Measurements from ENCODE around the gene BMP8B. TPM values are rescaled to one million over a fixed set of nuclear protein-coding genes. Genes with fewer than 3 reads are reported as not detected.
A peak's percentile ranks its signal among the peaks of the same experiment; 100 is the strongest.
"Not testable (repeated sequence)": the region's sequence is repeated elsewhere in the genome, so short reads cannot be mapped to it uniquely, and the experiment has no call there.

Gene BMP8B
- total and polyA plus RNA-seq, 2 experiments from 2014 or later = not detected

- peaks cover 6% of the 10 kb centered on the region for H3K4me1 ChIP-seq (ENCODE audit: insufficient read depth)
- H3K27ac ChIP-seq = no peak overlapping the region
- H3K79me2 ChIP-seq (ENCODE audit: insufficient read depth) = no peaks in the 10 kb centered on the region
- peaks cover 5% of the 10 kb centered on the region for H3F3A ChIP-seq (ENCODE audit: insufficient read depth)
- no peak overlapping the region for H3K4me3 ChIP-seq
- H3K36me3 ChIP-seq (ENCODE audit: low read depth) = no peaks in the 10 kb centered on the region
- 87 to 93% methylated on average over 14 of the region's 14 CpGs for WGBS, 2 experiments (ENCODE audit: low coverage in 1 of 2, low lambda C conversion rate in 2 of 2, missing lambda C conversion rate in 2 of 2)
- no peaks in the 10 kb centered on the region for H3K27me3 ChIP-seq (replicated peaks; ENCODE audit: insufficient read depth)
- no peaks in the 10 kb centered on the region for H4K20me1 ChIP-seq (ENCODE audit: insufficient read depth)
- no peaks in the 10 kb centered on the region for H3K9me3 ChIP-seq (ENCODE audit: low read depth)
- no peak overlapping the region for H2AFZ ChIP-seq
- no peak overlapping the region for H3K4me2 ChIP-seq (ENCODE audit: unreplicated experiment)
- TF ChIP-seq EZH2 (IDR thresholded peaks at IDR 0.05; ENCODE audit: insufficient read depth, poor library complexity, severe bottlenecking) = no peak
- no peak for TF ChIP-seq EZH2phosphoT487 (IDR thresholded peaks at IDR 0.05; ENCODE audit: insufficient read depth, low read depth)
- H3K9ac ChIP-seq = no peak overlapping the region
- no peaks in the 10 kb centered on the region for H3K9me2 ChIP-seq (ENCODE audit: insufficient read depth)
- DNase-seq = no peak
- in situ Hi-C loops (cut with MboI) = no loop called here
These were observed 14.0 kb upstream of the BMP8B start for GRCh38 chr1:39802496-39803260.

GRCh38 chr1:39800471-39800835 lies 11.8 kb upstream of the BMP8B start:
- no peaks in the 10 kb centered on the region for H3K9me2 ChIP-seq (ENCODE audit: insufficient read depth)
- no peaks in the 10 kb centered on the region for H3K9me3 ChIP-seq (ENCODE audit: low read depth)
- no peak overlapping the region for H3K9ac ChIP-seq
- WGBS, 2 experiments (ENCODE audit: low coverage in 1 of 2, low lambda C conversion rate in 2 of 2, missing lambda C conversion rate in 2 of 2) = 89 to 90% methylated on average over 3 of the region's 3 CpGs
- H3K36me3 ChIP-seq (ENCODE audit: low read depth) = no peaks in the 10 kb centered on the region
- H3K79me2 ChIP-seq (ENCODE audit: insufficient read depth) = no peaks in the 10 kb centered on the region
- H3K27ac ChIP-seq = 0 out of 2 replicates have a peak overlapping the region, but pooled peaks have one; percentile 15
- TF ChIP-seq EZH2 (IDR thresholded peaks at IDR 0.05; ENCODE audit: insufficient read depth, poor library complexity, severe bottlenecking) = no peak
- no peak for TF ChIP-seq EZH2phosphoT487 (IDR thresholded peaks at IDR 0.05; ENCODE audit: insufficient read depth, low read depth)
- H4K20me1 ChIP-seq (ENCODE audit: insufficient read depth) = no peaks in the 10 kb centered on the region
- H3K4me1 ChIP-seq (ENCODE audit: insufficient read depth) = peaks cover 6% of the 10 kb centered on the region
- no peak overlapping the region for H2AFZ ChIP-seq
- in situ Hi-C loops (cut with MboI) = no loop called here
- peak overlapping the region; percentile 56 for H3K4me2 ChIP-seq (ENCODE audit: unreplicated experiment)
- peaks cover 5% of the 10 kb centered on the region for H3F3A ChIP-seq (ENCODE audit: insufficient read depth)
- DNase-seq = no peak
- H3K27me3 ChIP-seq (replicated peaks; ENCODE audit: insufficient read depth) = no peaks in the 10 kb centered on the region
- no peak overlapping the region for H3K4me3 ChIP-seq

GRCh38 chr1:39799770-39800470 lies 11.3 kb upstream of the BMP8B start:
- no peaks in the 10 kb centered on the region for H3K36me3 ChIP-seq (ENCODE audit: low read depth)
- 0 to 1% methylated on average over 8 of the region's 8 CpGs for WGBS, 2 experiments (ENCODE audit: low coverage in 1 of 2, low lambda C conversion rate in 2 of 2, missing lambda C conversion rate in 2 of 2)
- H3F3A ChIP-seq (ENCODE audit: insufficient read depth) = peaks cover 5% of the 10 kb centered on the region
- H3K4me2 ChIP-seq (ENCODE audit: unreplicated experiment) = peak overlapping the region; percentile 56
- H2AFZ ChIP-seq = peak overlapping the region; percentile 78
- H3K79me2 ChIP-seq (ENCODE audit: insufficient read depth) = no peaks in the 10 kb centered on the region
- DNase-seq = peak; percentile 92
- peaks cover 6% of the 10 kb centered on the region for H3K4me1 ChIP-seq (ENCODE audit: insufficient read depth)
- no peaks in the 10 kb centered on the region for H4K20me1 ChIP-seq (ENCODE audit: insufficient read depth)
- TF ChIP-seq EZH2phosphoT487 (IDR thresholded peaks at IDR 0.05; ENCODE audit: insufficient read depth, low read depth) (peak; percentile 68; the same call in 1 of the 2 replicates), EZH2 (IDR thresholded peaks at IDR 0.05; ENCODE audit: insufficient read depth, poor library complexity, severe bottlenecking) (no peak)
- H3K27ac ChIP-seq = peak overlapping the region; percentile 25
- H3K9me3 ChIP-seq (ENCODE audit: low read depth) = no peaks in the 10 kb centered on the region
- in situ Hi-C loops (cut with MboI) = no loop called here
- H3K9me2 ChIP-seq (ENCODE audit: insufficient read depth) = no peaks in the 10 kb centered on the region
- H3K9ac ChIP-seq = 0 out of 2 replicates have a peak overlapping the region, but pooled peaks have one; percentile 35
- H3K4me3 ChIP-seq = no peak overlapping the region
- H3K27me3 ChIP-seq (replicated peaks; ENCODE audit: insufficient read depth) = no peaks in the 10 kb centered on the region

- H3K4me2 ChIP-seq (ENCODE audit: unreplicated experiment); H3K9me3 ChIP-seq (ENCODE audit: low read depth); H3F3A ChIP-seq (ENCODE audit: insufficient read depth); H3K4me1 ChIP-seq (ENCODE audit: insufficient read depth); H3K4me3 ChIP-seq; H3K27me3 ChIP-seq (replicated peaks; ENCODE audit: insufficient read depth); H4K20me1 ChIP-seq (ENCODE audit: insufficient read depth); in situ Hi-C loops (cut with MboI); H3K36me3 ChIP-seq (ENCODE audit: low read depth); H3K79me2 ChIP-seq (ENCODE audit: insufficient read depth); H3K9me2 ChIP-seq (ENCODE audit: insufficient read depth): not testable (repeated sequence)
- DNase-seq = peak; percentile 88
- WGBS, 2 experiments (ENCODE audit: low coverage in 1 of 2, low lambda C conversion rate in 2 of 2, missing lambda C conversion rate in 2 of 2) = 40 to 43% methylated on average over 17 to 22 of the region's 26 CpGs
- peak overlapping the region; percentile 78 for H2AFZ ChIP-seq
- H3K27ac ChIP-seq = peak overlapping the region; percentile 25; the same call in 1 of the 2 replicates
- 0 out of 2 replicates have a peak overlapping the region, but pooled peaks have one; percentile 35 for H3K9ac ChIP-seq
These were observed 10.4 kb upstream of the BMP8B start for GRCh38 chr1:39798859-39799769.

Data from GM23248 (cell line).